A549 (cell line): ENCODE results near the gene RUNX1. TPM values are rescaled to one million over a fixed set of nuclear protein-coding genes. Genes with fewer than 3 reads are reported as not detected.

Experiments
- ATAC-seq, 2 experiments: fragments of 200-7000 bp in 1 of 2; fragments of >200 bp in 1 of 2; cut with Nextera tagmentation in 1 of 2; cut with Tn5 transposase in 1 of 2; 3 replicates each; pipeline versions ENCODE4 v1.8.0 to v1.9.1; 2018 to 2020; ENCODE audit warnings: mild to moderate bottlenecking in 1 of 2, moderate library complexity in 1 of 2
- CTCF ChIA-PET: fragments of 300-600 bp; sonication (Branson Sonifier 250); formaldehyde crosslinking; extraction: SDS; loops from one replicate; lab custom pipeline; 2021; ENCODE audit warnings: antibody characterized with exemption, inconsistent platforms; lab: Yijun Ruan, JAX
- POLR2A ChIA-PET: fragments of 350-600 bp; formaldehyde crosslinking; extraction: SDS; loops from one replicate; lab custom pipeline; 2021; ENCODE audit warnings: antibody characterized with exemption, inconsistent platforms; lab: Yijun Ruan, JAX
- DNase-seq, 2 experiments: peaks; one replicate each; pipeline versions ENCODE4 v3.0.0 to v3.0.0-alpha.2; 2011 to 2016; ENCODE audit warnings: low read depth in 1 of 2, low spot score in 1 of 2
- FAIRE-seq: peaks from 2 replicates; lab custom pipeline; 2011; peaks lifted over from hg19 to GRCh38; lab: Jason Lieb, UNC
- H3K27ac ChIP-seq, 2 experiments: fragments of >200 bp; sonication (Bioruptor Twin); formaldehyde crosslinking; 3 replicates each; pipeline ENCODE4 v1.5.1; 2016 to 2017
- H3K4me1 ChIP-seq: fragments of >200 bp; sonication (Bioruptor Twin); formaldehyde crosslinking; 3 replicates; pipeline ENCODE4 v1.6.1; 2016
- H3K4me2 ChIP-seq: fragments of >200 bp; sonication (Bioruptor Twin); formaldehyde crosslinking; 3 replicates; pipeline ENCODE4 v1.6.1; 2016
- H3K4me3 ChIP-seq: fragments of >200 bp; sonication (Bioruptor Twin); formaldehyde crosslinking; 3 replicates; pipeline ENCODE4 v1.5.1; 2016
- H3K9me3 ChIP-seq: fragments of >200 bp; sonication (Bioruptor Twin); formaldehyde crosslinking; 3 replicates; pipeline ENCODE4 v1.6.1; 2016
- BHLHE40 ChIP-seq: IDR thresholded peaks from 2 replicates; pipeline ENCODE4 v1.6.1; 2012; ENCODE audit warnings: low read depth, low read length, inconsistent platforms
- CEBPB ChIP-seq, 2 experiments: fragments of >200 bp in 1 of 2; sonication (Bioruptor Twin) in 1 of 2; formaldehyde crosslinking in 1 of 2; IDR thresholded peaks; 2 replicates each; pipeline ENCODE4 v1.6.1; 2012 to 2016
- ESRRA ChIP-seq: fragments of 150-350 bp; IDR thresholded peaks from 2 replicates; pipeline ENCODE4 v1.6.1; 2014; ENCODE audit warnings: mild to moderate bottlenecking, low read length, borderline replicate concordance
- GATA3 ChIP-seq: IDR thresholded peaks from 2 replicates; pipeline ENCODE4 v1.6.1; 2012; ENCODE audit warnings: borderline replicate concordance
- HOXB5 ChIP-seq: fragments of 250-450 bp; sonication (Bioruptor Pico); IDR thresholded peaks from 2 replicates; pipeline ENCODE4 v1.5.0; 2020; ENCODE audit warnings: mild to moderate bottlenecking, moderate library complexity
- MAFK ChIP-seq: fragments of 450-650 bp; IDR thresholded peaks from 2 replicates; pipeline ENCODE4 v1.6.1; 2014; ENCODE audit not compliant: partially characterized antibody
- MYC ChIP-seq: IDR thresholded peaks from 2 replicates; pipeline ENCODE4 v1.6.1; 2012; ENCODE audit warnings: mild to moderate bottlenecking, inconsistent platforms, low read length, improper control_type of control experiment, borderline replicate concordance
- NR3C1 ChIP-seq: fragments of >200 bp; sonication (Bioruptor Twin); formaldehyde crosslinking; IDR thresholded peaks from 3 replicates; pipeline ENCODE4 v1.6.1; 2017
- PHF8 ChIP-seq: fragments of 200-600 bp; sonication (generic); IDR thresholded peaks from 2 replicates; pipeline ENCODE4 v1.6.1; 2016; ENCODE audit warnings: low read depth, mild to moderate bottlenecking, antibody characterized with exemption, moderate library complexity, borderline replicate concordance
- POLR2A ChIP-seq: IDR thresholded peaks from 2 replicates; pipeline ENCODE4 v1.6.1; 2012; ENCODE audit warnings: mild to moderate bottlenecking, low read length
- RAD21 ChIP-seq, 2 experiments: fragments of >200 bp in 1 of 2; sonication (Bioruptor Twin) in 1 of 2; formaldehyde crosslinking in 1 of 2; IDR thresholded peaks in 1 of 2; conservative IDR thresholded peaks in 1 of 2; 2 replicates in 1 of 2; 3 replicates in 1 of 2; pipeline ENCODE4 v1.6.1; 2012 to 2018; ENCODE audit warnings: inconsistent platforms in 1 of 2
- RFX5 ChIP-seq: fragments of 450-650 bp; IDR thresholded peaks from 2 replicates; pipeline ENCODE4 v1.7.1; 2014; ENCODE audit warnings: antibody characterized with exemption, mild to moderate bottlenecking, moderate library complexity
- SREBF2 ChIP-seq: fragments of 450-650 bp; IDR thresholded peaks from 2 replicates; pipeline ENCODE4 v1.6.1; 2014; ENCODE audit warnings: mild to moderate bottlenecking, moderate library complexity
- TFCP2L1 ChIP-seq: fragments of 250-450 bp; sonication (Bioruptor Pico); IDR thresholded peaks from 2 replicates; pipeline ENCODE4 v1.5.0; 2021; ENCODE audit warnings: mild to moderate bottlenecking
- WGBS: methylation state at CpG from one replicate; pipeline ENCODE4 v1.1.6; 2017; ENCODE audit errors: missing lambda C conversion rate; 5-methylcytosine and 5-hydroxymethylcytosine counted together
- polyA plus RNA-seq, 4 experiments: library from polyadenylated mRNA; depleted of rRNA in 3 of 4; stranded (reverse); fragments of >200 nt; fragmentation: RNase III in 1 of 4; extraction: RNeasy Plus Mini Kit Qiagen cat#74134 plus additional on column Dnase treatment in 1 of 4; gene quantifications; 2 replicates in 3 of 4; 3 replicates in 1 of 4; pipeline ENCODE4 v1.2.3, GENCODE V29; 2011 to 2017
- TF ChIP-seq, protein P1 (sequence below): fragments of 150-350 bp; IDR thresholded peaks from 2 replicates; pipeline ENCODE4 v1.6.1; 2014; ENCODE audit warnings: low read depth, mild to moderate bottlenecking, low read length
- TF ChIP-seq, protein P2 (sequence below): fragments of 200-600 bp; sonication (generic); IDR thresholded peaks from 2 replicates; pipeline ENCODE4 v1.6.1; 2016; ENCODE audit warnings: antibody characterized with exemption, mild to moderate bottlenecking, moderate library complexity
- TF ChIP-seq, protein P3 (sequence below): IDR thresholded peaks from 2 replicates; pipeline ENCODE4 v1.6.1; 2012
- TF ChIP-seq, protein P4 (sequence below): fragments of 250-450 bp; sonication (Bioruptor Pico); IDR thresholded peaks from 2 replicates; pipeline ENCODE4 v1.5.0; 2021; ENCODE audit warnings: mild to moderate bottlenecking, moderate library complexity, borderline replicate concordance
- TF ChIP-seq, protein P5 (sequence below): fragments of 250-450 bp; sonication (Bioruptor Pico); IDR thresholded peaks from 2 replicates; pipeline ENCODE4 v1.5.0; 2020; ENCODE audit warnings: low read depth, mild to moderate bottlenecking, moderate library complexity

The RUNX1 gene
- polyA plus RNA-seq, 2 of the 4 experiments (the other 2 are of a cell fraction): 5.5 TPM

DNA sequence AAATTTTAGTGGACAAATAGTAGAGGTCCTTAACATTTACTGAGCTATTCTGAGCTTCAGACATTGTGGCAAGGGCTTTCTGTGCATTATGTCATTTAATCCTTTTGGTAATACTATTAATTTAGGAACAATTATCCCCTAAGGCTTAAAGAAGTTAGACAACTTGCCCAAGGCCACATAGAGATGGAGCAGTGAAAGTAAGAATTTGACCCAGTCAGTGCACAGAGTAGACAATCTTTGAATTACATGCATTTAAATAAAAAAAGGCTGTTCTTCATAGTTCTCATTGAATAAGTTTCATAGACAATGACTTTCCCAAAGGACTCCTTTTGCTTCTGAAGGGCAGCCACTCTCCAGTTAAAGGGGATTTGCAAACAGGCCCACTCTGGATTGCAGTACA, 142.7 kb downstream of the RUNX1 start:
- no peak for FAIRE-seq
- no peak for ATAC-seq
- Histone ChIP-seq H3K9me3 (no peaks in the 10 kb centered on the region), H3K4me2 (no peak overlapping the region), H3K4me1 (peaks cover 24% of the 10 kb centered on the region), H3K27ac (no peak overlapping the region), H3K4me3 (no peak overlapping the region)
- POLR2A ChIA-PET: interaction anchor here (1.3 kb wide), 1 partner anchor 17 kb away, joined by 3 read pairs; no protein-coding TSS in a partner anchor
- CTCF ChIA-PET: interaction anchor here (2.0 kb wide), 1 partner anchor 16 kb away, joined by 5 read pairs; no protein-coding TSS in a partner anchor
- TF ChIP-seq BHLHE40: no peak
- DNase-seq: no peak

DNA sequence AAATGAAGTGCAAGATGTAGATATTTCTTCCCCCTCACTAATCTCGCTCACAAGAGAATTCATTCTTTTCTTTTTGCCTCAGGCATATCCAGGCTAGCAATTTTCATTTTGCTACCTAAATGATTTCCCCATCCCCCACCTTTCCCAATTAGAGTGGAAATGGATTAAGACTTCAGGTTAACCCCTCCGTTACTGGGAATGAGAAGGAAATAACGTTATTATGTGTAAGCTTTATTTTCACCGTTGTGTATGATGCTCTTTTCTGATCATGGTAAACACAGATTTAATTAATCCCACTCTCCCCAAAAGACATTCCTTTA, 143.9 kb downstream of the RUNX1 start:
- 72% methylated on average over 4 of the region's 4 CpGs for WGBS

More for the DNA sequence above, 143.9 kb downstream of the RUNX1 start:
- TF ChIP-seq TFCP2L1 (CRISPR knock-in tag): no peak
- TF ChIP-seq RFX5: no peak
- no peak for TF ChIP-seq GATA3
- TF ChIP-seq, protein P1, sequence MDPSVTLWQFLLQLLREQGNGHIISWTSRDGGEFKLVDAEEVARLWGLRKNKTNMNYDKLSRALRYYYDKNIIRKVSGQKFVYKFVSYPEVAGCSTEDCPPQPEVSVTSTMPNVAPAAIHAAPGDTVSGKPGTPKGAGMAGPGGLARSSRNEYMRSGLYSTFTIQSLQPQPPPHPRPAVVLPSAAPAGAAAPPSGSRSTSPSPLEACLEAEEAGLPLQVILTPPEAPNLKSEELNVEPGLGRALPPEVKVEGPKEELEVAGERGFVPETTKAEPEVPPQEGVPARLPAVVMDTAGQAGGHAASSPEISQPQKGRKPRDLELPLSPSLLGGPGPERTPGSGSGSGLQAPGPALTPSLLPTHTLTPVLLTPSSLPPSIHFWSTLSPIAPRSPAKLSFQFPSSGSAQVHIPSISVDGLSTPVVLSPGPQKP: no peak
- no peak for TF ChIP-seq MYC
- TF ChIP-seq, protein P2, sequence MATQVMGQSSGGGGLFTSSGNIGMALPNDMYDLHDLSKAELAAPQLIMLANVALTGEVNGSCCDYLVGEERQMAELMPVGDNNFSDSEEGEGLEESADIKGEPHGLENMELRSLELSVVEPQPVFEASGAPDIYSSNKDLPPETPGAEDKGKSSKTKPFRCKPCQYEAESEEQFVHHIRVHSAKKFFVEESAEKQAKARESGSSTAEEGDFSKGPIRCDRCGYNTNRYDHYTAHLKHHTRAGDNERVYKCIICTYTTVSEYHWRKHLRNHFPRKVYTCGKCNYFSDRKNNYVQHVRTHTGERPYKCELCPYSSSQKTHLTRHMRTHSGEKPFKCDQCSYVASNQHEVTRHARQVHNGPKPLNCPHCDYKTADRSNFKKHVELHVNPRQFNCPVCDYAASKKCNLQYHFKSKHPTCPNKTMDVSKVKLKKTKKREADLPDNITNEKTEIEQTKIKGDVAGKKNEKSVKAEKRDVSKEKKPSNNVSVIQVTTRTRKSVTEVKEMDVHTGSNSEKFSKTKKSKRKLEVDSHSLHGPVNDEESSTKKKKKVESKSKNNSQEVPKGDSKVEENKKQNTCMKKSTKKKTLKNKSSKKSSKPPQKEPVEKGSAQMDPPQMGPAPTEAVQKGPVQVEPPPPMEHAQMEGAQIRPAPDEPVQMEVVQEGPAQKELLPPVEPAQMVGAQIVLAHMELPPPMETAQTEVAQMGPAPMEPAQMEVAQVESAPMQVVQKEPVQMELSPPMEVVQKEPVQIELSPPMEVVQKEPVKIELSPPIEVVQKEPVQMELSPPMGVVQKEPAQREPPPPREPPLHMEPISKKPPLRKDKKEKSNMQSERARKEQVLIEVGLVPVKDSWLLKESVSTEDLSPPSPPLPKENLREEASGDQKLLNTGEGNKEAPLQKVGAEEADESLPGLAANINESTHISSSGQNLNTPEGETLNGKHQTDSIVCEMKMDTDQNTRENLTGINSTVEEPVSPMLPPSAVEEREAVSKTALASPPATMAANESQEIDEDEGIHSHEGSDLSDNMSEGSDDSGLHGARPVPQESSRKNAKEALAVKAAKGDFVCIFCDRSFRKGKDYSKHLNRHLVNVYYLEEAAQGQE: no peak
- no peak for TF ChIP-seq MAFK
- TF ChIP-seq NR3C1: no peak
- TF ChIP-seq, protein P3, sequence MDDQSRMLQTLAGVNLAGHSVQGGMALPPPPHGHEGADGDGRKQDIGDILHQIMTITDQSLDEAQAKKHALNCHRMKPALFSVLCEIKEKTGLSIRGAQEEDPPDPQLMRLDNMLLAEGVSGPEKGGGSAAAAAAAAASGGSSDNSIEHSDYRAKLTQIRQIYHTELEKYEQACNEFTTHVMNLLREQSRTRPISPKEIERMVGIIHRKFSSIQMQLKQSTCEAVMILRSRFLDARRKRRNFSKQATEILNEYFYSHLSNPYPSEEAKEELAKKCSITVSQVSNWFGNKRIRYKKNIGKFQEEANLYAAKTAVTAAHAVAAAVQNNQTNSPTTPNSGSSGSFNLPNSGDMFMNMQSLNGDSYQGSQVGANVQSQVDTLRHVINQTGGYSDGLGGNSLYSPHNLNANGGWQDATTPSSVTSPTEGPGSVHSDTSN: no peak
- TF ChIP-seq POLR2A: no peak
- TF ChIP-seq ESRRA: no peak
- TF ChIP-seq, protein P4, sequence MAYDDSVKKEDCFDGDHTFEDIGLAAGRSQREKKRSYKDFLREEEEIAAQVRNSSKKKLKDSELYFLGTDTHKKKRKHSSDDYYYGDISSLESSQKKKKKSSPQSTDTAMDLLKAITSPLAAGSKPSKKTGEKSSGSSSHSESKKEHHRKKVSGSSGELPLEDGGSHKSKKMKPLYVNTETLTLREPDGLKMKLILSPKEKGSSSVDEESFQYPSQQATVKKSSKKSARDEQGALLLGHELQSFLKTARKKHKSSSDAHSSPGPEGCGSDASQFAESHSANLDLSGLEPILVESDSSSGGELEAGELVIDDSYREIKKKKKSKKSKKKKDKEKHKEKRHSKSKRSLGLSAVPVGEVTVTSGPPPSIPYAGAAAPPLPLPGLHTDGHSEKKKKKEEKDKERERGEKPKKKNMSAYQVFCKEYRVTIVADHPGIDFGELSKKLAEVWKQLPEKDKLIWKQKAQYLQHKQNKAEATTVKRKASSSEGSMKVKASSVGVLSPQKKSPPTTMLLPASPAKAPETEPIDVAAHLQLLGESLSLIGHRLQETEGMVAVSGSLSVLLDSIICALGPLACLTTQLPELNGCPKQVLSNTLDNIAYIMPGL (CRISPR knock-in tag): no peak
- TF ChIP-seq PHF8: no peak
- TF ChIP-seq HOXB5 (CRISPR knock-in tag): no peak
- TF ChIP-seq, protein P5, sequence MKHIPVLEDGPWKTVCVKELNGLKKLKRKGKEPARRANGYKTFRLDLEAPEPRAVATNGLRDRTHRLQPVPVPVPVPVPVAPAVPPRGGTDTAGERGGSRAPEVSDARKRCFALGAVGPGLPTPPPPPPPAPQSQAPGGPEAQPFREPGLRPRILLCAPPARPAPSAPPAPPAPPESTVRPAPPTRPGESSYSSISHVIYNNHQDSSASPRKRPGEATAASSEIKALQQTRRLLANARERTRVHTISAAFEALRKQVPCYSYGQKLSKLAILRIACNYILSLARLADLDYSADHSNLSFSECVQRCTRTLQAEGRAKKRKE (CRISPR knock-in tag): no peak
- TF ChIP-seq CEBPB (IDR thresholded peaks at IDR 0.05): no peak
- no peak for TF ChIP-seq SREBF2
- TF ChIP-seq RAD21 (conservative IDR thresholded peaks at IDR 0.05 in 1 of 2, IDR thresholded peaks at IDR 0.05 in 1 of 2): no peak
- no peak overlapping the region for H3K4me3 ChIP-seq
- no peaks in the 10 kb centered on the region for H3K9me3 ChIP-seq
- FAIRE-seq (no peak), ATAC-seq (no peak), DNase-seq (no peak)
- H3K4me1 ChIP-seq: peaks cover 24% of the 10 kb centered on the region
- H3K27ac ChIP-seq: no peak overlapping the region
- ChIA-PET CTCF (interaction anchor here (1.4 kb wide), 1 partner anchor 15 kb away, joined by 3 read pairs; no protein-coding TSS in a partner anchor), POLR2A (interaction anchor here (1.6 kb wide), 1 partner anchor 16 kb away, joined by 3 read pairs; no protein-coding TSS in a partner anchor)
- H3K4me2 ChIP-seq: no peak overlapping the region
